Measurements from ENCODE around the gene TMEM219. TPM values are rescaled to one million over a fixed set of nuclear protein-coding genes. Genes with fewer than 3 reads are reported as not detected.

The TMEM219 gene
- polyA plus RNA-seq, 1 donor: 93.1 TPM

DNA sequence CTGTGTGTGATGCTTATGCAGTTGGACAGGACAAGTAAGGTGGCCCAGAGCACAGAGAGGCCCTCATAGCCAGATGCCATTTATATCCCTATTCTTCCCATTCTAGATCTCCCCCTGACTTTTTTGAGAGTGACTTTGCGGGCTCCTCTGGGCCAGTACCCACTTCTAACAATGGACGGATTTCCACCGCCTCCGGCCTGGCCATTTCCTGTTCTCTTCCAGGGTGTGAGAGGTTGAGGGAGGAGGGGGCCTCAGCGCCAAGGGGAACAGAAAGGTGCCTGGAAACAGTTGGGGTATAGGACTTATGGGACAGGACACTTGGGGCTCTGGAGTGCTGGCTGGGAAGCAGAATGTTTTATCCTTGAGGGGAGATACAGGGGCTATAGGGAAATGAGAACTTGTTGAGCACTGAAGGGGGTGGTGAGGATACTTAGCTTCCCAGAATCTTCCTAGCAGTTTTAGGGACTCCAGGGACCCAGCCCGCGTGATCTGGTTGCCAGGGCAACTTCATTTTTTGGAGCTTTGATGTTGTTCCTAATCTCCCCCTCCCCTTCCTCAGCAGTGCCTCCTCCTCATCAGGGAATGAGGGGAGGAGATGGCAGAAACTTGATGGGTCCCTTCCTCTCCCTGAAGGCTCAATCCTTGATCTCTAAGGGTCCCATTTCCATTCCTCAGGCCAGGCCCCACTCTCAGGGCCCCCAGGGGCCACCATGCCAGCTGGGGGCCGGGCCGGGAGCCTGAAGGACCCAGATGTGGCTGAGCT is 15.4 kb downstream of the TMEM219 start:
- DNase-seq: no peak

DNA sequence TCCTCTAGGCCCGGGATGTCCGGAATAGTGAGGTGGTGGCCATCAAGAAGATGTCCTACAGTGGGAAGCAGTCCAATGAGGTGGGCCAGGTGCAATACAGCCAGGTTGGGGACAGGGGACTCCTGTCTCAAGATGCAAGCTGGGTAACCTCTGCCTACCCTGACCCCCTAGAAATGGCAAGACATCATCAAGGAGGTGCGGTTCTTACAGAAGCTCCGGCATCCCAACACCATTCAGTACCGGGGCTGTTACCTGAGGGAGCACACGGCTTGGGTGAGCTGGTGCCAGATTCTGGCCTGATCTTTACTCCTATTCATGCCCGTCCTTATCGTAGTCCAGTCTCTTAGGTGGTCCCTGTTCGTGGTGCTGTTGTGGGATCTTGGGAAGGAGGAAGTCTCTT is 16.2 kb downstream of the TMEM219 start:
- DNase-seq: no peak

DNA sequence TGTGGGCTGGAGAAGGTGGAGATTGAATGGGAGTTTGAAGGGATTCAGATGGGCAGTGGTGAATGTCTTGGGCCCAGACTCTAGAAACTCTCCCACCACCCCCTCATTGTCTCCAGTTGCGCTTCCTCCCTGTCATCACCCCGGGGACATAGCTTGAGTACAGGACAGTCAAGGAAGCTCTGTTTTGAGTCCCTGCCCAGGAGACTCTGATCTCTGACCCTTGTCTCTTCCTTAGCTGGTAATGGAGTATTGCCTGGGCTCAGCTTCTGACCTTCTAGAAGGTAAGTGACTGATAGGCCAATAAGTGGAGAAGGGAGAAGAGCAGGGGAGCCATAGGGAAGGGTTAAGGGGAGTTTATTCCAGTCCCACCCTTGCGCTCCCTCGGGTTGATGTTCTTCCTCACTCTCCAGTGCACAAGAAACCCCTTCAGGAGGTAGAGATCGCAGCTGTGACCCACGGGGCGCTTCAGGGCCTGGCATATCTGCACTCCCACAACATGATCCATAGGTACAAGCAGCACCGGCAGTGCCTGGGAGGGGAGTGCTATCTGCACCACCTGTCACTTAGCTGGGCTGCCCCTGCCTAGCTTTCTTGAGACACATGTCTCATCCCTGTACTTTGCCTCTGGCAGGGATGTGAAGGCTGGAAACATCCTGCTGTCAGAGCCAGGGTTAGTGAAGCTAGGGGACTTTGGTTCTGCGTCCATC is 16.8 kb downstream of the TMEM219 start:
- DNase-seq: no peak

DNA sequence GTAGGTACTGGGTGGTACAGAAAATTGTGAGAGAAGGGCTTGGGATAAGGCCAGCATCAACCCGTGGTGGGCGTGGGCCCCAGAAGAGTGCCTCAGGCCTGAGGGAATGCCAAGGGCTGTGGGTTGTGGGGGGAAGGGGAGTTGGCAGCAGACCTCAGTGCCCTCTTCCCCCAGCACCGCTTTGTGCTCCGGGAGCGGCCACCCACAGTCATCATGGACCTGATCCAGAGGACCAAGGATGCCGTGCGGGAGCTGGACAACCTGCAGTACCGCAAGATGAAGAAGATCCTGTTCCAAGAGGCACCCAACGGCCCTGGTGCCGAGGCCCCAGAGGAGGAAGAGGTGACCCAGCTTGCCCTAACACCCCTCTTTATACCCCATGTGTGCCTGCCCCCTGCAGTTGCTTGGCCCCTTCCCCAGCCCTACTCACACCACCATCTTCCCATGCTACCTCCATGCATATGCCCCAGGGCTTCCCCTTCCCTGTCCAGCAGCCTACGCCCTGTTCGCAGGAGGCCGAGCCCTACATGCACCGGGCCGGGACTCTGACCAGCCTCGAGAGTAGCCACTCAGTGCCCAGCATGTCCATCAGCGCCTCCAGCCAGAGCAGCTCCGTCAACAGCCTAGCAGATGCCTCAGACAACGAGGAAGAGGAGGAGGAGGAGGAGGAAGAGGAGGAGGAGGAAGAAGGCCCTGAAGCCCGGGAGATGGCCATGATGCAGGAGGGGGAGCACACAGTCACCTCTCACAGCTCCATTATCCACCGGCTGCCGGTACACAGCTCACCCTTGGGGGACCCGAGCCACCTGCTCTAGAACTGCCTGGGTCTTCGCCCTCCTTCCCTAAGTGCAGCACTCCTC is 20.9 kb downstream of the TMEM219 start:
- DNase-seq: no peak

DNA sequence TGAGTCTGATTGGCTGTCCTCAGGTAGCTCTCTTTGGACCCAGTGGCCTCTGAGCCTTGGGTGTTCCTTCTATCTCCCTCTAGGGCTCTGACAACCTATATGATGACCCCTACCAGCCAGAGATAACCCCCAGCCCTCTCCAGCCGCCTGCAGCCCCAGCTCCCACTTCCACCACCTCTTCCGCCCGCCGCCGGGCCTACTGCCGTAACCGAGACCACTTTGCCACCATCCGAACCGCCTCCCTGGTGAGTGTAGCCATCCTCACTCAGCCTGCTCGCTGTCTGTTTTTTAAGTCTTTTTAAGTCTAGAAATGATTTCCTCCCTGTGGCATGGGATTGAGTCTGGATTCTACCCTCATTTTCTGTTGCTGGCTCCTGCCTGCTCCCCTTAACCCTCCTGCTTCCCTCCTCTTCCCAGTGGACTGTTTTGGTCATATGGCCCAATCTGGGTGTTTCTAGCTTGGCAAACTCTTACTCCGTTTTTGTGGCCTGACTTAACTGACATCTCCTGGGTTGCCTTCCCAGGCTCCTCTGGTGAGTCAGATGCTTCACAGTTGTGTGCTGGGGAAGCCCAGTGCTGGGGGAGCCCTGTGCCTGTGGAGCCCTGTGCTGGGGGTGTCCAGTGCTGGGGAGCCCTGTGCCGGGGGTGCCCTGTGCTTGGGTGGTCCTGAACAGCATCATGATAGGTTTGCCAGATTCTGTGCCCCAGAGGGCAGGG is 21.7 kb downstream of the TMEM219 start:
- no peak for DNase-seq

DNA sequence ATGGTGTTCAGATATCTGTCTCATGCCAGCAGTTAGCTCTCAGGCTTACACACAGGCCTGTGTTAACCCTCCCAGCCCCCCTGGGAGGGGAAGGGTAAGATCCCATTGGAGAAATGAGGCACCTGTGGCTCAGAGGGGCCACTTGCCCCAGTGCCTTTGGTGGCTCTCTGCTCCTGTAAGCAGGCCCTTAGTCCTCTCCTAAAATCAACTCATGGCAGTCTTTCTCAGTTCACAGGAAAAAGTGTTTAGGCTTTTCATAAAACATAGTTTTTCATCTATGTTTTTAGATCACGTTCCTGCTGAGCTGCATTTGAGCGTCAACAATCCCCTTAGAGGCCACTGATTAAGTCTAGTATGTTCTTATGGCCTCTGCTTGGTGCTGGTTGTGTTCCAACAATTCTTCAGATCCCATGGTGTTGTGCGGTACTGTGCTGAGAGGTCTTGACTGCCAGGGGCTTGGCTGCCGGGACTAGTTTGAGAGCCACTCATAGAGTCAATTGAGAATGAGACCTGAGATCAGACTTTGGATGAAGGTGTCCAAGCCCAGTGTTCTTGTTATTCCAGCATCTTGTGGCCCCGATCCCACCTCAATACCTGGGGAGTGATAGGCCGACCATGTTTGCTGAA is 22.4 kb downstream of the TMEM219 start:
- no peak for DNase-seq

DNA sequence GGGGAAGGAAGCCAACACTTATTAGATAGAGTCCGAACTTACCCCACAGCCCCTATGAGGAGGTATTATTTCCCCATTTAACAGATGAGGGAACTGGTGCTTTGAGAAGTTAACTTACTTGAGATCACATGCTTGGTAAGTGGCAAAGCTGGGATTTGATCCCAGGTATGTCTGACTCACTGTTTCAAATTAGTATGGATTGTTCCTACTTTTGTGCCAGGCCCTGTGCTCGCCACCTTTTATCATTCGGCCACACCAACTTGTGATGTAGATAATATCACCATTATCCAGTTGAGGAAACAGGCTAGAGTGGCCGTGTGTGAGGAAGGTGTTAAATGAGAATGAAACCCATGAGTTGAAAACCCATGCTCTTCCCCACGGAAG is 22.9 kb downstream of the TMEM219 start:
- no peak for DNase-seq

DNA sequence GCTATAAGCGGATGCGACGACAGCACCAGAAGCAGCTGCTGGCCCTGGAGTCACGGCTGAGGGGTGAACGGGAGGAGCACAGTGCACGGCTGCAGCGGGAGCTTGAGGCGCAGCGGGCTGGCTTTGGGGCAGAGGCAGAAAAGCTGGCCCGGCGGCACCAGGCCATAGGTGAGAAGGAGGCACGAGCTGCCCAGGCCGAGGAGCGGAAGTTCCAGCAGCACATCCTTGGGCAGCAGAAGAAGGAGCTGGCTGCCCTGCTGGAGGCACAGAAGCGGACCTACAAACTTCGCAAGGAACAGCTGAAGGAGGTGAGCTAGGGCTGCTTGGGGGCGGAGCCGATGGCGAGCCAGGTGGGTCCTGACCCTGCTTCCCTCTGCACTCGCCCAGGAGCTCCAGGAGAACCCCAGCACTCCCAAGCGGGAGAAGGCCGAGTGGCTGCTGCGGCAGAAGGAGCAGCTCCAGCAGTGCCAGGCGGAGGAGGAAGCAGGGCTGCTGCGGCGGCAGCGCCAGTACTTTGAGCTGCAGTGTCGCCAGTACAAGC is 23.5 kb downstream of the TMEM219 start:
- DNase-seq: no peak

DNA sequence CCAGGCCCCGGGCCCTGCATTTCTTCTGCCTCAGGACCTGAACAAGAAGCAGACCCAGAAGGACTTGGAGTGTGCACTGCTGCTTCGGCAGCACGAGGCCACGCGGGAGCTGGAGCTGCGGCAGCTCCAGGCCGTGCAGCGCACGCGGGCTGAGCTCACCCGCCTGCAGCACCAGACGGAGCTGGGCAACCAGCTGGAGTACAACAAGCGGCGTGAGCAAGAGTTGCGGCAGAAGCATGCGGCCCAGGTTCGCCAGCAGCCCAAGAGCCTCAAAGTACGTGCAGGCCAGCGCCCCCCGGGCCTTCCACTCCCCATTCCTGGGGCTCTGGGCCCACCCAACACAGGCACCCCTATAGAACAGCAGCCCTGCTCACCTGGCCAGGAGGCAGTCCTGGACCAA is 24.4 kb downstream of the TMEM219 start:
- DNase-seq: no peak

DNA sequence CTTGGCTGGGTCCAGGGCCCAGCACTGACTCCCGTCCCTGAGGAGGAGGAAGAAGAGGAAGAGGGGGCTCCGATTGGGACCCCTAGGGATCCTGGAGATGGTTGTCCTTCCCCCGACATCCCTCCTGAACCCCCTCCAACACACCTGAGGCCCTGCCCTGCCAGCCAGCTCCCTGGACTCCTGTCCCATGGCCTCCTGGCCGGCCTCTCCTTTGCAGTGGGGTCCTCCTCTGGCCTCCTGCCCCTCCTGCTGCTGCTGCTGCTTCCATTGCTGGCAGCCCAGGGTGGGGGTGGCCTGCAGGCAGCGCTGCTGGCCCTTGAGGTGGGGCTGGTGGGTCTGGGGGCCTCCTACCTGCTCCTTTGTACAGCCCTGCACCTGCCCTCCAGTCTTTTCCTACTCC is 25.1 kb downstream of the TMEM219 start:
- DNase-seq: no peak

DNA sequence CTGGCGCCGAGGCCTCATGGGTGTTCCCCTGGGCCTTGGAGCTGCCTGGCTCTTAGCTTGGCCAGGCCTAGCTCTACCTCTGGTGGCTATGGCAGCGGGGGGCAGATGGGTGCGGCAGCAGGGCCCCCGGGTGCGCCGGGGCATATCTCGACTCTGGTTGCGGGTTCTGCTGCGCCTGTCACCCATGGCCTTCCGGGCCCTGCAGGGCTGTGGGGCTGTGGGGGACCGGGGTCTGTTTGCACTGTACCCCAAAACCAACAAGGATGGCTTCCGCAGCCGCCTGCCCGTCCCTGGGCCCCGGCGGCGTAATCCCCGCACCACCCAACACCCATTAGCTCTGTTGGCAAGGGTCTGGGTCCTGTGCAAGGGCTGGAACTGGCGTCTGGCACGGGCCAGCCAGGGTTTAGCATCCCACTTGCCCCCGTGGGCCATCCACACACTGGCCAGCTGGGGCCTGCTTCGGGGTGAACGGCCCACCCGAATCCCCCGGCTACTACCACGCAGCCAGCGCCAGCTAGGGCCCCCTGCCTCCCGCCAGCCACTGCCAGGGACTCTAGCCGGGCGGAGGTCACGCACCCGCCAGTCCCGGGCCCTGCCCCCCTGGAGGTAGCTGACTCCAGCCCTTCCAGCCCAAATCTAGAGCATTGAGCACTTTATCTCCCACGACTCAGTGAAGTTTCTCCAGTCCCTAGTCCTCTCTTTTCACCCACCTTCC is 25.6 kb downstream of the TMEM219 start:
- DNase-seq: no peak

DNA sequence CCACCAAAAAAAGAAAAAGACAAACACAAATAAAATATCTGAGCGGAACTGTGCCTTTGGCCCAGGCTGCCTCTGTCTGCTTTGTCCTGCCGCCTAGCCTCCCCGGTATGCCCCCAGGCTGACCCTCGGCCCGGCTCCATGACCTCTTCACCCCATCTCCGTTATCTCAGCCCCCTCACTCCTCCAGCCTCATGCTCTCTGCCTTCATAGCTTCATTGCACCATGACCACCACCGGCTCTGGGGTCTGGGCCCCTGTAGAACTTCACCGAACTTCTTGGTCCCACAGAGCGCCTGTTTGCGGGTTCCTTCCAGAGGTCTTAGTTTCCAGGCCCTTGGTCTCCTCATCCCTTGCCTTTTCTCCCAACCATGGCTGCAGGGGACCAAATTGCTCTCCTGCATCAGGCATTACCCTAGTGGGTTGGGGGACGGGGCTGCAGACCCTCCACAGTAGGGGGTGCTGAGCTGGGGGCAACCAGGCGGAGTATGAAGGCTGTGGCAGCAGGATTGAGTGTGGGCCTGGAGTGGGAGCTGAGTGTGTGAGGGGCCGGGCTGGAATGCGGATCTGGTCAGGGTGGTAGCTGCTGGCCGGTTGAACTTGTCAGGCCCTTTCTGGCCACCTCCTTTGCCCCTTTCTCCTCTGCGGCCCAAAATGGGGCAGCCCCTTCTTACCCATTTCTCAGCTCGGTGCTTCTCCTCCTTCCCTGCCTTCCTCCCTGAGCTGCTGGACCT is 26.6 kb downstream of the TMEM219 start:
- DNase-seq: no peak

DNA sequence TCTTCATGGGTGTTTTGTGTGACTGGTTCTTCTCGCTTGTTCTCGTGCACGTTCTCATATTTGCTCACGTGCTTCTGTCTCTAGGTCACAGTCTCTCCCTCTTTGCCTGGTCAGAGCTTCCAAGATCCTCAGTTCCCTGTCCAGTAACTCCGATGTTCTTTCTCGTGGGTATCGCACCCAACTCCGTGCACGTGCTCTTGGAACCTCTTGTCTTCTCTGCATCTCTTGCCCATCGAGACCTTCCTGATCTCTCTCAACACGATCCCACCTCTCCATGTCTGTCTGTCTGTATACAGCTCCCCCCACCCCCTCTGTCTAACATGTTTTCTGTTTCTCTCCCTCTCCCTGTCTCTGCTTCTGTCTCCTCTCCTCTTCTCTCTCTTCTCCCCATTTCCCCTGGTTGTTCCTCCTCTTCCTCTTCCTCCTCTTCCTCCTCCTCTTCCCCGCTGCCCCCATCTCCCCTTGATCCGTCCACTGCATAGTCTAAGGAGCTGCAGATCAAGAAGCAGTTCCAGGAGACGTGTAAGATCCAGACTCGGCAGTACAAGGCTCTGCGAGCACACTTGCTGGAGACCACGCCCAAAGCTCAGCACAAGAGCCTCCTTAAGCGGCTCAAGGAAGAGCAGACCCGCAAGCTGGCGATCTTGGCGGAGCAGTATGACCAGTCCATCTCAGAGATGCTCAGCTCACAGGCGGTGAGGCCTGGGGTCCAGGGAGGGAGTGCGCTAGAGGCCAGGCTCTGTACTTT is 27.4 kb downstream of the TMEM219 start:
- DNase-seq: no peak

DNA sequence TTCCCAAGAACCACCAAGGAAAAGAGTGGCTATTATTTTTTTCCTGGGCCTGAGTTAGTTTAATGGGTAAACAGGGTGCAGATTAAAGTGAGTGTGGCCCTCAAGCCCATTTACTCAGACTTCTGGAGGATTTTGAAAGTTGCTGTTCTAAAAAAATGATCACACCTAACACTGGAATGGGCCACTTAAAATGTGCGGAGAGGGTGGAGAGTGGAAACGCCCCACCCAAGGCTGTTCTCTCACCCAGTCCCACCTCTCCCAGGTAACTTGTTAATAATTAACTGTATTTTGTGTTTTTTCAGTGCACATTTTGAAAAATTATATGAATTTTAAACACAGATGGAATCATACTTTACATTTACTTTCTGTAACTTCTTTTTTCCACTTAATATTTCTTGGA is 28.2 kb downstream of the TMEM219 start:
- no peak for DNase-seq

DNA sequence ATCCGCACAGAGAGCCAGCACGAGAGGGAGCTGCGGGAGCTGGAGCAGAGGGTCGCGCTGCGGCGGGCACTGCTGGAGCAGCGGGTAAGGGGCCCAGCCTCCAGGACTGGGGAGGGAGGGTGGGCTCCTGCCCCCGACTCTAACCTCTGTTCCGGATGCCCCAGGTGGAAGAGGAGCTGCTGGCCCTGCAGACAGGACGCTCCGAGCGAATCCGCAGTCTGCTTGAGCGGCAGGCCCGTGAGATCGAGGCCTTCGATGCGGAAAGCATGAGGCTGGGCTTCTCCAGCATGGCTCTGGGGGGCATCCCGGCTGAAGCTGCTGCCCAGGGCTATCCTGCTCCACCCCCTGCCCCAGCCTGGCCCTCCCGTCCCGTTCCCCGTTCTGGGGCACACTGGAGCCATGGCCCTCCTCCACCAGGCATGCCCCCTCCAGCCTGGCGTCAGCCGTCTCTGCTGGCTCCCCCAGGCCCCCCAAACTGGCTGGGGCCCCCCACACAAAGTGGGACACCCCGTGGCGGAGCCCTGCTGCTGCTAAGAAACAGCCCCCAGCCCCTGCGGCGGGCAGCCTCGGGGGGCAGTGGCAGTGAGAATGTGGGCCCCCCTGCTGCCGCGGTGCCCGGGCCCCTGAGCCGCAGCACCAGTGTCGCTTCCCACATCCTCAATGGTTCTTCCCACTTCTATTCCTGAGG is 29.1 kb downstream of the TMEM219 start:
- DNase-seq: no peak

DNA sequence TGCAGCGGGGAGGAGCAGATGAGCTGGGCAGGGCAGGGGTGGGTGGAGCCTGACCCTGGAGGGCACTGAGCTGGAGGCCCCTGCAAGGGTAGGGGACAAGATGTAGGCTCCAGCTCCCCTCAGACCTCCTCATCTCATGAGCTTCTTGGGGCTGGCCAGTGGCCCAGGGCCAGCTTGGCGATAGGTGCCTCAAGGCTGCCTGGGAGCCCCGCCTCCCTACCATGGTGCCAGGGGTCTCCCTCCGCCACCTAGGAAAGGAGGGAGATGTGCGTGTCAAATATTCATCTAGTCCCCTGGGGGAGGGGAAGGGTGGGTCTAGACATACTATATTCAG is 29.7 kb downstream of the TMEM219 start:
- no peak for DNase-seq

DNA sequence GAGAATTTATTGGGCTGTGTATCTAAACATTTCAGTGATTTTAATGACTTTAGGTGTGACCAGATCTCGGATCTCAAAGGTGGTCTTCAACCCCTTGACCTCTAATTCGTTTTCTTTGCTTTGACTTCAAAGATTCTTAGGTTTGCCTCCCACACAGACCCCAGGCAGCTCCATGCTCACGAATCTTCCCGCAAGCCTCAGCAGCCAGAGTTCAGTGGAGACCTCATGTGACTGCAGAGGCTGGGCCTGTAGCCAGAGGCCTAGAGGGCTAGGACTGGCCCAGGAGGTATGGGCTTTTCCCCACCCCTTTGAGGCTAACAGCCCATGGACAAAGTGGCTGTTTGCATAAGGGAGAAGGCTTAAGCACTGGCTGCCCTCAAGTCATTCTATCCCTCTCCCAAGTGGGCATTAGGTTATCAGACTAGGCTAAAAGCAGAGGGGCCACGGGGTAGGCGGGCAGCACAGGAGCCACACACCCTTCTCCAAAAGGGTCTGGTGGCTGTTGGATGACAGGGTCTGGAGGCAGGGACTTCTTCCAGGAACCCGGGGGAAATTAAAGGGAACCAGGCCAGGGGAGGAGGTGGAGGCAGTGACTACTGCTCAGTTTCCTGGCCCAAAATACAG is 30.6 kb downstream of the TMEM219 start:
- no peak for DNase-seq

DNA sequence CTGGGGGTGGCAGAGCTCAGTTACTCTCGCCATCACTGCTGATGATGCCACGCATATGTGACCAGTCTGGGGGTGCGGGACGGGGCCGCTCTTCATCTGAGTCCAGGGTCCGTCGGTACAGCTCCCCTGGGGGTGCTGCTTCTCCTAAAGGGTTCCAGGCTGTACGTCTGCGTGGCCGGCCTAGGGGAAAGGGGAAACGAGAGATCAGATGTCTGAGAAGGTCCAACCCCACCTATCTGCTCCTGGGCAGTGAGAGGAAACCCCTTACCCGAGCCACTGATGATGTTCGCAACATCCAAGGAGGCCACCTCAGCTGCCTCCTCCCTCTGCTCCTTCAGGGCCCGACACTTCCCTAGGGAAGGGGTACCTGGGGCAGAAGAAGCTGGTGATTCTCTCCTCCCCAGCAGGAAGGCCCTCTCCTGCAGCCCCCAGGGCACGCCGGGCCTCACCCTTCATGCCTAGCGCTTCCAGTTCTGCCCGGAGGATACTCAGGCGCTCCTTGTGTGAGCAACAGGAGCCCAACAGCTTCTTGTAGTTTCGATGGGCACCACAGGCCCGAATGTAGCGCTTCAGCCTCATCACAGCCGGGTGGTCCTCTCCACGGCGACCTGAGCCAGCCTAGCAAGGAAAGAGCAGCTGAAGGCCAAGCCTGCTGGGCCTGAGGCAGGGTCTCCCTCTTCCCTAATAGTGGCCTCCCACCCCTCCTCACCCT is 31.5 kb downstream of the TMEM219 start:
- no peak for DNase-seq

Data from left kidney (tissue), 2 donors.